Type B pancreatic cell (in vitro differentiated cells): ENCODE measurements around the gene B3GALT2. TPM values are rescaled to one million over a fixed set of nuclear protein-coding genes. Genes with fewer than 3 reads are reported as not detected.

Experiments used
- DNase-seq: peaks from one replicate; pipeline ENCODE4 v3.0.0; 2021; ENCODE audit warnings: mixed read lengths; ENCODE audit not compliant: unreplicated experiment; ENCODE audit errors: extremely low spot score
- H3K27ac Mint-ChIP-seq: 2 replicates; pipeline ENCODE4 v1.8.0; 2021; ENCODE audit warnings: mild to moderate bottlenecking, mixed read lengths
- H3K27me3 Mint-ChIP-seq: 2 replicates; pipeline ENCODE4 v1.8.0; 2021; ENCODE audit warnings: mixed read lengths
- H3K36me3 Mint-ChIP-seq: 2 replicates; pipeline ENCODE4 v1.8.0; 2021; ENCODE audit warnings: mixed read lengths
- H3K4me1 Mint-ChIP-seq: one replicate; pipeline ENCODE4 v1.8.0; 2021; ENCODE audit warnings: mixed read lengths; ENCODE audit not compliant: unreplicated experiment
- H3K4me3 Mint-ChIP-seq: 2 replicates; pipeline ENCODE4 v1.8.0; 2021; ENCODE audit warnings: mild to moderate bottlenecking, mixed read lengths
- H3K9me3 Mint-ChIP-seq: 2 replicates; pipeline ENCODE4 v1.8.0; 2021; ENCODE audit warnings: mixed read lengths
- CTCF ChIP-seq: fragments of 200-600 bp; sonication (generic); conservative IDR thresholded peaks from 2 replicates; pipeline ENCODE4 v1.5.0; 2021; ENCODE audit warnings: antibody characterized with exemption, mild to moderate bottlenecking
- total RNA-seq: library from RNA; stranded (reverse); gene quantifications from 2 replicates; pipeline ENCODE4 v1.2.1, GENCODE V29; 2021; ENCODE audit warnings: low replicate concordance

The B3GALT2 gene
- total RNA-seq, 1 donor from 2014 or later, result 3.2 TPM

- Mint-ChIP-seq H3K27me3 (no peaks in the 10 kb centered on the region), H3K27ac (peak overlapping the region; percentile 98), H3K4me3 (peak overlapping the region; percentile 76), H3K4me1 (peaks cover 5% of the 10 kb centered on the region), H3K36me3 (peaks cover 75% of the 10 kb centered on the region), H3K9me3 (peaks cover 19% of the 10 kb centered on the region)
- no peak for DNase-seq
- TF ChIP-seq CTCF, result no peak
Observed at GRCh38 chr1:193211539-193211938, 25.1 kb upstream of the B3GALT2 start.

GRCh38 chr1:193210996-193211395, 24.6 kb upstream of the B3GALT2 start:
- Mint-ChIP-seq H3K36me3 (peaks cover 75% of the 10 kb centered on the region), H3K9me3 (peaks cover 23% of the 10 kb centered on the region), H3K27ac (peak overlapping the region; percentile 98), H3K4me3 (peak overlapping the region; percentile 76), H3K4me1 (peaks cover 5% of the 10 kb centered on the region), H3K27me3 (no peaks in the 10 kb centered on the region)
- no peak for TF ChIP-seq CTCF
- DNase-seq, result no peak

GRCh38 chr1:193201021-193201420, 14.6 kb upstream of the B3GALT2 start:
- DNase-seq, result no peak
- Mint-ChIP-seq H3K9me3 (no peaks in the 10 kb centered on the region), H3K4me1 (no peaks in the 10 kb centered on the region), H3K4me3 (no peak overlapping the region), H3K36me3 (peaks cover 25% of the 10 kb centered on the region), H3K27me3 (no peaks in the 10 kb centered on the region), H3K27ac (no peak overlapping the region)
- TF ChIP-seq CTCF, result no peak

GRCh38 chr1:193199940-193200339, 13.5 kb upstream of the B3GALT2 start:
- no peak overlapping the region for H3K4me3 Mint-ChIP-seq
- TF ChIP-seq CTCF, result no peak
- no peak overlapping the region for H3K27ac Mint-ChIP-seq
- DNase-seq, result no peak
- H3K9me3 Mint-ChIP-seq, result no peaks in the 10 kb centered on the region
- H3K27me3 Mint-ChIP-seq, result no peaks in the 10 kb centered on the region
- H3K36me3 Mint-ChIP-seq, result peaks cover 20% of the 10 kb centered on the region
- H3K4me1 Mint-ChIP-seq, result no peaks in the 10 kb centered on the region

- Mint-ChIP-seq H3K4me1 (peaks cover 7% of the 10 kb centered on the region), H3K9me3 (no peaks in the 10 kb centered on the region), H3K27ac (no peak overlapping the region), H3K4me3 (no peak overlapping the region), H3K36me3 (peaks cover 29% of the 10 kb centered on the region), H3K27me3 (no peaks in the 10 kb centered on the region)
- TF ChIP-seq CTCF, result no peak
- DNase-seq, result no peak
Observed at GRCh38 chr1:193192586-193192985, 6.2 kb upstream of the B3GALT2 start.

- TF ChIP-seq CTCF, result peak; percentile 59
- H3K9me3 Mint-ChIP-seq, result no peaks in the 10 kb centered on the region
- DNase-seq, result no peak
- H3K27me3 Mint-ChIP-seq, result no peaks in the 10 kb centered on the region
- peaks cover 27% of the 10 kb centered on the region for H3K4me1 Mint-ChIP-seq
- peaks cover 25% of the 10 kb centered on the region for H3K36me3 Mint-ChIP-seq
- H3K27ac Mint-ChIP-seq, result peak overlapping the region; percentile 24
- H3K4me3 Mint-ChIP-seq, result peak overlapping the region; percentile 19
Observed at GRCh38 chr1:193190096-193190744, 3.8 kb upstream of the B3GALT2 start.
